AG04449 (cell line): ENCODE measurements around the gene TRAPPC8.

Experiments used
- CTCF ChIA-PET: fragments of 350-600 bp; formaldehyde crosslinking; extraction: SDS; loops from one replicate; lab custom pipeline; 2021; ENCODE audit warnings: antibody characterized with exemption; lab: Yijun Ruan, JAX
- POLR2A ChIA-PET: fragments of 400-600, 350-600 bp; formaldehyde crosslinking; extraction: SDS; loops from one replicate; lab custom pipeline; 2020; ENCODE audit warnings: antibody characterized with exemption, inconsistent platforms; lab: Yijun Ruan, JAX
- DNase-seq: peaks from one replicate; pipeline ENCODE4 v3.0.0-alpha.2; 2010; ENCODE audit warnings: low read depth, low spot score
- H3K4me3 ChIP-seq: 2 replicates; pipeline ENCODE4 v1.5.1; 2011; ENCODE audit warnings: low read depth, mild to moderate bottlenecking, control low read depth, low read length
- TF ChIP-seq, protein P1 (sequence below): IDR thresholded peaks from one replicate; pipeline ENCODE4 v1.5.1; 2011; ENCODE audit warnings: mild to moderate bottlenecking, moderate library complexity, low read length, control low read depth, inconsistent platforms; ENCODE audit not compliant: insufficient read depth; ENCODE audit errors: missing control alignments

TRAPPC8 gene

DNA sequence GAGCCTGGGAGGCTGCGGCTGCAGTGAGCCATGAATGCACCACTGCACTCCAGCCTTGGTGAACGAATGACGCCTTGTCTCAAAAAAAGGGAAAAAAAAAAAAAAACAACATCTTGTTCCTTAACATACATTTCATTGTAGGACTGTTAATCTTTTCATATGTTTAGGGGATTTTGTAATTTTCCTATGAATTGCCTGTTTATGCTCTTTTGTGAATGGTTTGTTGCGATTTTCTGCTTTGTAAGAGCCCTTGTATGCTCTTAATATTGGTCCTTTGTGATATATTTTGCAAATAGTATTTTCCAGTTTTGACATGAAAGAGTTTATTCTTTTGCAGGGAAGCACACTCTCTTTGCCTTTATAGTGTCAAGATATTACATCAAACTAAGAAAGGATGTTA is 50.0 kb downstream of the TRAPPC8 start:
- ChIA-PET POLR2A (no interaction called here), CTCF (no interaction called here)
- TF ChIP-seq, protein P1, sequence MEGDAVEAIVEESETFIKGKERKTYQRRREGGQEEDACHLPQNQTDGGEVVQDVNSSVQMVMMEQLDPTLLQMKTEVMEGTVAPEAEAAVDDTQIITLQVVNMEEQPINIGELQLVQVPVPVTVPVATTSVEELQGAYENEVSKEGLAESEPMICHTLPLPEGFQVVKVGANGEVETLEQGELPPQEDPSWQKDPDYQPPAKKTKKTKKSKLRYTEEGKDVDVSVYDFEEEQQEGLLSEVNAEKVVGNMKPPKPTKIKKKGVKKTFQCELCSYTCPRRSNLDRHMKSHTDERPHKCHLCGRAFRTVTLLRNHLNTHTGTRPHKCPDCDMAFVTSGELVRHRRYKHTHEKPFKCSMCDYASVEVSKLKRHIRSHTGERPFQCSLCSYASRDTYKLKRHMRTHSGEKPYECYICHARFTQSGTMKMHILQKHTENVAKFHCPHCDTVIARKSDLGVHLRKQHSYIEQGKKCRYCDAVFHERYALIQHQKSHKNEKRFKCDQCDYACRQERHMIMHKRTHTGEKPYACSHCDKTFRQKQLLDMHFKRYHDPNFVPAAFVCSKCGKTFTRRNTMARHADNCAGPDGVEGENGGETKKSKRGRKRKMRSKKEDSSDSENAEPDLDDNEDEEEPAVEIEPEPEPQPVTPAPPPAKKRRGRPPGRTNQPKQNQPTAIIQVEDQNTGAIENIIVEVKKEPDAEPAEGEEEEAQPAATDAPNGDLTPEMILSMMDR = no peak
- DNase-seq = no peak
- H3K4me3 ChIP-seq = no peak overlapping the region

DNA sequence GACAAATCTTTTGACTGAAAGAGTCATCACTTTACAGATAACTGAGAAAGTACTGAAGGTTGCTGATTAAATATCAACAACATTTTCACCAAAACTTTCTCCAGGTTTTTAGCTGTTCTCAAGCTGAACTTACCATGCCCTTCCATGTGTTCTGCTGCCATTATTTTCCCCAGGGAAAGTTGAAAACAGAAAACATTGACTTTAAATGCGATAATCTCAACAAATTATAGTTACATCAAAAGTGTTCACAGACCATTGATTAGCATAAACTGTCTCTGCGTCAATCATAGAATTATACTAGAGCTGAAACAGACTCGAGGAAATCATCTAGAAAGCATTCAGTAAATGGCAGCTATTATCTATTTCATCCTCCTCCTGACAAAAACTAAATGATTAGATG is 51.4 kb downstream of the TRAPPC8 start:
- CTCF ChIA-PET = no interaction called here
- TF ChIP-seq, protein P1 = no peak
- POLR2A ChIA-PET = no interaction called here
- no peak overlapping the region for H3K4me3 ChIP-seq
- DNase-seq = no peak

DNA sequence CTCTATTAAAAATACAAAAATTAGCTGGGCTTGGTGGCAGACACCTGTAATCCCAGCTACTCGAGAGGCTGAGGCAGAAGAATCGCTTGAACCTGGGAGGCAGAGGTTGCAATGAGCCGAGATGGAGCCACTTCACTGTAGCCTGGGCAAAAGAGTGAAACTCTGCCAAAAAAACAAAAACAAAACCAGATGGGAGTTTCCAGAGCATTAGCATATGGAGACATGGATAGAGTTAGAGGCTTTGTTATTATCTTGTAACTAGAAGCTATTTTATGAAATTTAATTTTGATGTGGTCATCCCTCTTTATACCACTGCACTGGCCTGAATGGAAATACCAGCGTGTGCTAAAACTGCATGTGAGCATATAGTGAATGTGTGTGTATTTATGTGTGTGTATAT is 58.9 kb downstream of the TRAPPC8 start:
- ChIA-PET POLR2A (interaction anchor here (0.7 kb wide), 1 partner anchor 9 kb away, joined by 3 read pairs; no protein-coding TSS in a partner anchor), CTCF (interaction anchor here (0.7 to 1.7 kb wide), 2 partner anchors 11 to 14 kb away, joined by 3 to 4 read pairs; no protein-coding TSS in a partner anchor)

DNA sequence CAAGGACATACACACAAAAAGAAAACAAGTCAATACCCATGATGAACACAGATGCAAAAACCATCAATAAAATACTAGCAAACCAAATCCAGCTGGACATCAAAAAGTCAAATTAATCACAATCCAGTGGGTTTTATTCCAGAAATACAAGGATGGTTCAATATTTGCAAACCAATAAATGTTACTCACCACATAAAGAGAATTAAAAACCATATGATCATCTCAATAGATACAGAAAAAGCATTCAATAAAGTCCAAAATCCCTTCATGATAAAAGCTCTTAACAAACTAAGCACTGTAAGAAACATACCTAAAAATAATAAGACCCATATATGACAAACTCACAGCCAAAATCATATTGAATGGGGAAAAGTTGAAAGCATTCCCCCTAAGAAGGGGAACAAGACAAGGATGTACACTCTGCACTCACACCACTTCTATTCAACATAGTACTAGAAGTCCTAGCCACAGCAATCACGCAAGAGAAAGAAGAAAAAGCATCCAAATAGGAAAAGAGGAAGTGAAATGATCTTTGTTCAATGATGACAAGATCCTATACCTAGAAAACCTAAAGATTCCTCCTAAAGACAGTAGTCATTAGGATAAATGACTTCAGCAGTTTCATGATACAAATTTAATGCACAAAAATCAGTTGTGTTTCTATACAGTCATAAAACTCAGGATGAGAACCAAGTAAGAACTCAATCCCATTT is 62.6 kb downstream of the TRAPPC8 start:
- no peak overlapping the region for H3K4me3 ChIP-seq
- CTCF ChIA-PET = no interaction called here
- POLR2A ChIA-PET = no interaction called here
- TF ChIP-seq, protein P1 = no peak
- no peak for DNase-seq

More for the DNA sequence above, 58.9 kb downstream of the TRAPPC8 start:
- no peak for DNase-seq
- TF ChIP-seq, protein P1 = no peak
- H3K4me3 ChIP-seq = no peak overlapping the region

DNA sequence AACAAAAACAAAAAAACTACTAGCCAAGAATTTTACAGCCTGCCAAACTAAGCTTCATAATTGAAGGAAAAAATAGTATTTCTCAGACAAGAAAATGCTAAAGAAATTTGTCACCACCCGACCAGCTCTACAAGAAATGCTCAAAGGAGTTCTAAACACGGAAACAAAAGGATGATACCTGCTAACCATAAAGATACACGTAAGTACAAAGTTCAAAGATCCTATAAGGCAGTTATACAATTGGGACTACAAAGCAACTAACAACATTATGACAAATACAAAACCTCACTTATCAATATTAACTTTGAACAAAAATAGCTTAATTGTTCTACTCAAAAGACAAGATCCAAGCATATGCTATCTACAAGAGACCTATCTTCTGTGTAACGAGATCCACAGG is 64.6 kb downstream of the TRAPPC8 start:
- TF ChIP-seq, protein P1 = no peak
- H3K4me3 ChIP-seq = no peak overlapping the region
- DNase-seq = no peak
- ChIA-PET CTCF (no interaction called here), POLR2A (no interaction called here)

DNA sequence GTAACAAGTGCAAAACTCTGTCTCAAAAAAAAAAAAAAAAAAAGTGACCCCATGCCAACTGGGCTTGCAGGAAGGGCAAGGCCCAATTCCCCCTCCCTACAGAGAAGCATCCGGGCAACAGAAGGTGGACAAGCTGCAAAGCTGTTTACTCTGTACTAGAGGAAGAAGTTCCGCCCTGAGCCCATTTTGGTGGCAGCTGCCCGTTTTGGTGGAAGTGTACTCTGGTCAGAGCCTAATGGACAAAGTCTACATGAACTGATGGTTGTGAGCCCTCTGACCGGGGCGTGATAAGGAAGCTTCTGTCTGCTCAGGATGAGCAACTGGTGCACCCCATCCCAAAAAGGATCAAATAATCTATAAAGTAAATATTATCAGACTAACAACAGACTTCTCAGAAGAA is 65.0 kb downstream of the TRAPPC8 start:
- TF ChIP-seq, protein P1 = no peak
- ChIA-PET POLR2A (no interaction called here), CTCF (no interaction called here)
- no peak for DNase-seq
- no peak overlapping the region for H3K4me3 ChIP-seq
